ENCODE data around the gene ZC3H4.
"Not testable (repeated sequence)": the region's sequence is repeated elsewhere in the genome, so short reads cannot be mapped to it uniquely, and the experiment has no call there.

ZC3H4 gene

GRCh38 chr19:47056411-47056810, 57.2 kb downstream of the ZC3H4 start:
- no peak for DNase-seq (ENCODE audit: low read depth)
- H3K4me3 ChIP-seq (ENCODE audit: low read depth, low read length): no peak overlapping the region
- TF ChIP-seq CTCF (IDR thresholded peaks at IDR 0.05; ENCODE audit: control insufficient read depth, extremely low read depth, insufficient read depth): no peak

- not testable (repeated sequence) for DNase-seq (ENCODE audit: low read depth); H3K4me3 ChIP-seq (ENCODE audit: low read depth, low read length)
These were observed 63.0 kb downstream of the ZC3H4 start for GRCh38 chr19:47050562-47050961.

GRCh38 chr19:47049307-47049700, 64.3 kb downstream of the ZC3H4 start:
- H3K4me3 ChIP-seq (ENCODE audit: low read depth, low read length): peak overlapping the region; percentile 54; the same call in 1 of the 2 replicates
- TF ChIP-seq CTCF (IDR thresholded peaks at IDR 0.05; ENCODE audit: control insufficient read depth, extremely low read depth, insufficient read depth): no peak
- no peak for DNase-seq (ENCODE audit: low read depth)

GRCh38 chr19:47047763-47048405, 65.7 kb downstream of the ZC3H4 start:
- H3K4me3 ChIP-seq (ENCODE audit: low read depth, low read length): peak overlapping the region; percentile 54
- no peak for TF ChIP-seq CTCF (IDR thresholded peaks at IDR 0.05; ENCODE audit: control insufficient read depth, extremely low read depth, insufficient read depth)
- peak; percentile 55 for DNase-seq (ENCODE audit: low read depth)

- peak overlapping the region; percentile 54 for H3K4me3 ChIP-seq (ENCODE audit: low read depth, low read length)
- no peak for TF ChIP-seq CTCF (IDR thresholded peaks at IDR 0.05; ENCODE audit: control insufficient read depth, extremely low read depth, insufficient read depth)
- no peak for DNase-seq (ENCODE audit: low read depth)
These were observed 66.3 kb downstream of the ZC3H4 start for GRCh38 chr19:47047272-47047762.

- no peak for DNase-seq (ENCODE audit: low read depth)
- no peak overlapping the region for H3K4me3 ChIP-seq (ENCODE audit: low read depth, low read length)
- TF ChIP-seq CTCF (IDR thresholded peaks at IDR 0.05; ENCODE audit: control insufficient read depth, extremely low read depth, insufficient read depth): no peak
These were observed 67.6 kb downstream of the ZC3H4 start for GRCh38 chr19:47045867-47046470.

- no peak for DNase-seq (ENCODE audit: low read depth)
- no peak for TF ChIP-seq CTCF (IDR thresholded peaks at IDR 0.05; ENCODE audit: control insufficient read depth, extremely low read depth, insufficient read depth)
- H3K4me3 ChIP-seq (ENCODE audit: low read depth, low read length): no peak overlapping the region
These were observed 68.4 kb downstream of the ZC3H4 start for GRCh38 chr19:47044946-47045866.

Data from LNCaP clone FGC (cell line).